C4-2B (cell line): ENCODE measurements around the gene CCT5.

ENCODE experiments used
- CTCF ChIP-seq: fragments of 450-650 bp; conservative IDR thresholded peaks from 2 replicates; pipeline ENCODE4 v1.5.1; 2017; ENCODE audit warnings: mild to moderate bottlenecking
- ZFX ChIP-seq: fragments of 450-650 bp; IDR thresholded peaks from 2 replicates; pipeline ENCODE4 v1.6.1; 2017

- TF ChIP-seq CTCF, result no peak
- TF ChIP-seq ZFX, result no peak
These were observed 34.0 kb upstream of the CCT5 start for GRCh38 chr5:10216107-10216506.
